Keratinocyte (primary cell): ENCODE data around the gene ROMO1. TPM values are rescaled to one million over a fixed set of nuclear protein-coding genes. Genes with fewer than 3 reads are reported as not detected.

Experiments used
- DNase-seq: peaks from one replicate; pipeline ENCODE4 v3.0.0-alpha.2; 2011; ENCODE audit warnings: low read depth, missing footprints, low spot score
- FAIRE-seq: peaks from 2 replicates; lab custom pipeline; 2011; peaks lifted over from hg19 to GRCh38; lab: Jason Lieb, UNC
- H2AFZ ChIP-seq: 2 replicates; pipeline ENCODE4 v1.6.0; 2012; ENCODE audit warnings: low read length, control low read depth, inconsistent platforms; ENCODE audit not compliant: control insufficient read depth
- H3K27ac ChIP-seq: 2 replicates; pipeline ENCODE4 v1.5.1; 2011; ENCODE audit warnings: low read length; ENCODE audit not compliant: control insufficient read depth, insufficient read depth
- H3K27me3 ChIP-seq: 3 replicates; pipeline ENCODE4 v1.6.0; 2011; ENCODE audit warnings: low read length; ENCODE audit not compliant: control insufficient read depth, insufficient read depth; ENCODE audit errors: extremely low read depth
- H3K36me3 ChIP-seq, 2 experiments: 2 replicates in 1 of 2; 3 replicates in 1 of 2; pipeline ENCODE4 v1.5.1; 2011; ENCODE audit warnings: low read length in 2 of 2, mild to moderate bottlenecking in 1 of 2; ENCODE audit not compliant: control insufficient read depth in 2 of 2, insufficient read depth in 2 of 2; ENCODE audit errors: extremely low read depth in 1 of 2
- H3K4me1 ChIP-seq: 3 replicates; pipeline ENCODE4 v1.5.1; 2011; ENCODE audit warnings: low read length; ENCODE audit not compliant: control insufficient read depth, insufficient read depth; ENCODE audit errors: extremely low read depth
- H3K4me2 ChIP-seq: 3 replicates; pipeline ENCODE4 v1.6.0; 2011; ENCODE audit warnings: low read depth, low read length; ENCODE audit not compliant: control insufficient read depth, insufficient read depth; ENCODE audit errors: extremely low read depth
- H3K4me3 ChIP-seq, 3 experiments: fragments of 200-600 bp in 1 of 3; sonication (generic) in 1 of 3; 2 replicates in 2 of 3; 3 replicates in 1 of 3; pipeline ENCODE4 v1.5.1; 2011 to 2016; ENCODE audit warnings: low read length in 3 of 3, mild to moderate bottlenecking in 3 of 3, control low read depth in 2 of 3, inconsistent platforms in 1 of 3, low read depth in 1 of 3, mixed read lengths in 1 of 3, mixed run types in 1 of 3, moderate library complexity in 1 of 3; ENCODE audit not compliant: control insufficient read depth in 2 of 3, insufficient read depth in 2 of 3; ENCODE audit errors: extremely low read depth in 1 of 3
- H3K79me2 ChIP-seq: 2 replicates; pipeline ENCODE4 v1.6.0; 2012; ENCODE audit warnings: low read length; ENCODE audit not compliant: control insufficient read depth, insufficient read depth
- H3K9ac ChIP-seq: 3 replicates; pipeline ENCODE4 v1.6.0; 2011; ENCODE audit warnings: low read length; ENCODE audit not compliant: control insufficient read depth, insufficient read depth; ENCODE audit errors: extremely low read depth
- H3K9me1 ChIP-seq: 3 replicates; pipeline ENCODE4 v1.6.0; 2011; ENCODE audit warnings: low read length; ENCODE audit not compliant: control insufficient read depth, insufficient read depth; ENCODE audit errors: extremely low read depth
- H3K9me3 ChIP-seq: 2 replicates; pipeline ENCODE4 v1.5.1; 2012; ENCODE audit warnings: low read depth, low read length; ENCODE audit not compliant: control insufficient read depth
- H4K20me1 ChIP-seq: 3 replicates; pipeline ENCODE4 v1.6.0; 2011; ENCODE audit warnings: low read length; ENCODE audit not compliant: control insufficient read depth, insufficient read depth; ENCODE audit errors: extremely low read depth
- EZH2 ChIP-seq: IDR thresholded peaks from one replicate; pipeline ENCODE4 v1.6.1; 2012; ENCODE audit warnings: inconsistent platforms, mild to moderate bottlenecking, low read length, moderate library complexity
- dilution Hi-C: fragments of 300-500 bp; cut with MboI; formaldehyde crosslinking; loops from one replicate; pipeline ENCODE4 v1.7.0; 2020; ENCODE audit warnings: low sequenced_read_pairs; ENCODE audit not compliant: extremely low pct_ligation_motif_present
- polyA plus RNA-seq, 5 experiments: library from polyadenylated mRNA; depleted of rRNA in 3 of 5; stranded (reverse) in 3 of 5; stranded (forward) in 1 of 5; unstranded in 1 of 5; fragments of >200 nt; gene quantifications; 1 replicate in 1 of 5; 2 replicates in 3 of 5; 3 replicates in 1 of 5; pipeline versions ENCODE4 v1.2.1 to v1.2.3, GENCODE V29; 2011 to 2012; ENCODE audit warnings: missing spikeins in 2 of 5, low read depth in 1 of 5, low replicate concordance in 1 of 5
- TF ChIP-seq, protein P1 (sequence below), 3 experiments: IDR thresholded peaks in 1 of 3; conservative IDR thresholded peaks in 1 of 3; optimal IDR thresholded peaks in 1 of 3; 2 replicates in 2 of 3; 3 replicates in 1 of 3; pipeline versions ENCODE3 to v1.5.1; 2011; ENCODE audit warnings: low read length in 3 of 3, mild to moderate bottlenecking in 3 of 3, moderate library complexity in 2 of 3, control low read depth in 1 of 3, inconsistent platforms in 1 of 3; ENCODE audit not compliant: insufficient read depth in 2 of 3; ENCODE audit errors: extremely low read depth in 1 of 3

The ROMO1 gene
- polyA plus RNA-seq, 1 donor (not counting 4 experiments of a cell fraction or from before 2014, with no cell fraction given): 195 TPM

DNA sequence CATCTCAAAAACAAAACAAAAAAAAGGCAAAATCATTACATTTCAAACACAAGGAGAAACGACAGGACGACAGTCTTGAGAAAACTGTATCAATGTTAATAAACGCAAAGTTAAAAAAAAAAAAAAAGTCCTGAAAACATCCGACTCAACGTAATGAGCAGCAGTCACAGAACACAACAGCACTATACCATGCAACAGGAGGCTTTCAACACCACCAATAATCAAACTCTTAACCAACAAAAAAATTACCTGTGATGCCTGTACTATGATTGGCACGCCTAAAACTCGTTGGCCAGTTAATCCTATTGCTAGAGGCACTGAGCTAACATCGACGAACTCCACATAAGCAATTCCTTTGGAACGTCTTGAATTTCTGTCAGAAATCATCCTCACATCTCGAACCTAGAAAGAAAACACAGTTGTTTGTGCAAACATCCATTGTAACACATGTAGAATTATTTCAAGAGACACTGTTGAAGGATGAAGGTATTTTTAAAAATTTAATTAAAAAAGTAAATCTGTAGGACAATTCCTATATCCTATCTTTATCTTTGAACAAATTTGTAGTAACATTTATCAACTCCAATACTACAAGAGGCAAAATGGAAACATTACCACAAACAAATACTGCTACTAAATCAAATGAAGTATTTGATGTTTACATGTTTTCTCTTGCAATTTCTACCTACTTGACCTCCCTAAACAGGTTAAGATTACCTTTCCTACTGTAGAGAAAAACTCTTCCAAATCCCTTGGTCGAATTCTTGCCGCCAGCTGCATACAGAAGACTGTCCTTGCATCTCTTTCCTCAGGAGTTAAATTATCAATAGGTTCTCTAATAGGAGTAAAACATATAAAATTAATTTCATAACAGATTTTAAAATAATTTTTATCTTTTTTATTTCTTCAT, 25.4 kb downstream of the ROMO1 start:
- Histone ChIP-seq H4K20me1 (peaks cover 37% of the 10 kb centered on the region), H3K9me3 (no peaks in the 10 kb centered on the region), H3K9me1 (no peaks in the 10 kb centered on the region), H3K4me3 (no peak overlapping the region), H3K79me2 (peaks cover 89% of the 10 kb centered on the region), H3K4me1 (no peaks in the 10 kb centered on the region), H3K9ac (no peak overlapping the region), H3K4me2 (no peak overlapping the region), H3K27ac (no peak overlapping the region), H3K27me3 (no peaks in the 10 kb centered on the region), H3K36me3 (peaks cover 45 to 66% of the 10 kb centered on the region in 2 experiments), H2AFZ (no peak overlapping the region)
- dilution Hi-C loops: no loop called here
- TF ChIP-seq EZH2: no peak
- TF ChIP-seq, protein P1, sequence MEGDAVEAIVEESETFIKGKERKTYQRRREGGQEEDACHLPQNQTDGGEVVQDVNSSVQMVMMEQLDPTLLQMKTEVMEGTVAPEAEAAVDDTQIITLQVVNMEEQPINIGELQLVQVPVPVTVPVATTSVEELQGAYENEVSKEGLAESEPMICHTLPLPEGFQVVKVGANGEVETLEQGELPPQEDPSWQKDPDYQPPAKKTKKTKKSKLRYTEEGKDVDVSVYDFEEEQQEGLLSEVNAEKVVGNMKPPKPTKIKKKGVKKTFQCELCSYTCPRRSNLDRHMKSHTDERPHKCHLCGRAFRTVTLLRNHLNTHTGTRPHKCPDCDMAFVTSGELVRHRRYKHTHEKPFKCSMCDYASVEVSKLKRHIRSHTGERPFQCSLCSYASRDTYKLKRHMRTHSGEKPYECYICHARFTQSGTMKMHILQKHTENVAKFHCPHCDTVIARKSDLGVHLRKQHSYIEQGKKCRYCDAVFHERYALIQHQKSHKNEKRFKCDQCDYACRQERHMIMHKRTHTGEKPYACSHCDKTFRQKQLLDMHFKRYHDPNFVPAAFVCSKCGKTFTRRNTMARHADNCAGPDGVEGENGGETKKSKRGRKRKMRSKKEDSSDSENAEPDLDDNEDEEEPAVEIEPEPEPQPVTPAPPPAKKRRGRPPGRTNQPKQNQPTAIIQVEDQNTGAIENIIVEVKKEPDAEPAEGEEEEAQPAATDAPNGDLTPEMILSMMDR (optimal IDR thresholded peaks at IDR 0.05 in 1 of 3, IDR thresholded peaks at IDR 0.05 in 1 of 3, conservative IDR thresholded peaks at IDR 0.05 in 1 of 3; ENCODE audit: extremely low read depth in 1 of 3, insufficient read depth in 2 of 3, low read length in 3 of 3): no peak
- DNase-seq: no peak
- no peak for FAIRE-seq

DNA sequence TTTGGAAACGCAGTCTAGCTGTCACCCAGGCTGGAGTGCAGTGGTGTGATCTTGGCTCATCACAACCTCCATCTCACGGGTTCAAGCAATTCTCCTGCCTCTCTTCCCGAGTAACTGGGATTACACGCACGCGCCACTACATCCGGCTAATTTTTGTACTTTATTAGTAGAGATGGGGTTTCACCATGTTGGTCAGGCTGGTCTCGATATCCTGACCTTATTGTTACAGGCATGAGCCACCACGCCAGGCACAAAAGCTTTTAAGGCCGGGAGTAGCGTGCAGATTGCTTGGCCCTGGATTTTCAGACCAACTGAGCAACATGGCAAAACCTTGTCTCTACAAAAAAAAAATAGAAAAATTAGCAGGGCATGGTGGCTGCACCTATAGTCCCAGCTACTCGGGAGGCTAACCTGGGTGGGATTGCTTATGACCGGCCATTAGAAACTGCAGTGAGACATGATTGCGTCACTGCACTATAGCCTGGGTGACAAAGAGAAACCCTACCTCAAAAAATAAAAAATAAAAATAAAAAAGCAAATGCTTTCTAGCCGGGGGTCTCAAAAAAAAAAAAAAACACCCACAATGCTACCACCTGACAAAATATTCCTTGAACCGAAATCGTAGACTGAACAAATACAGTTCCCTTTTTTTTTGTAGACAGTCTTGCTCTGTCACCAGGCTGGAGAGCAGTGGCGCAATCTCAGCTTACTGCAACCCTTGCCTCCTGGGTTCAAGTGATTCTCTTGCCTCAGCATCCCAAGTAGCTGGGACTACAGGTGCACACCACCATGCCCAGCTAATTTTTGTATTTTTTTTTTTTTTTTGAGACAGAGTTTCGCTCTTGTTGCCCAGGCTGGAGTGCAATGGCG, 27.9 kb downstream of the ROMO1 start:
- H3K4me1 ChIP-seq: no peaks in the 10 kb centered on the region
- no peak overlapping the region for H3K4me2 ChIP-seq
- H3K9me1 ChIP-seq: no peaks in the 10 kb centered on the region
- no peak overlapping the region for H3K9ac ChIP-seq
- H2AFZ ChIP-seq: no peak overlapping the region
- no peak for FAIRE-seq
- H3K79me2 ChIP-seq: peaks cover 89% of the 10 kb centered on the region
- H3K36me3 ChIP-seq: peaks cover 30 to 57% of the 10 kb centered on the region in 2 experiments
- DNase-seq: no peak
- H3K27ac ChIP-seq: no peak overlapping the region
- dilution Hi-C loops: no loop called here
- H3K9me3 ChIP-seq: no peaks in the 10 kb centered on the region
- no peaks in the 10 kb centered on the region for H3K27me3 ChIP-seq
- no peak overlapping the region for H3K4me3 ChIP-seq
- no peak for TF ChIP-seq EZH2
- TF ChIP-seq, protein P1 (optimal IDR thresholded peaks at IDR 0.05 in 1 of 3, IDR thresholded peaks at IDR 0.05 in 1 of 3, conservative IDR thresholded peaks at IDR 0.05 in 1 of 3; ENCODE audit: extremely low read depth in 1 of 3, insufficient read depth in 2 of 3, low read length in 3 of 3): no peak
- H4K20me1 ChIP-seq: peaks cover 45% of the 10 kb centered on the region
